ENCODE data around the gene EPHA5.

The EPHA5 gene

GRCh38 chr4:65580551-65580950 lies 89.7 kb downstream of the EPHA5 start:
- no peaks in the 10 kb centered on the region for H3K79me2 ChIP-seq (ENCODE audit: control insufficient read depth, insufficient read depth, low read length, unreplicated experiment)
- no peaks in the 10 kb centered on the region for H3K36me3 ChIP-seq (ENCODE audit: insufficient read depth, low read length)
- no peak overlapping the region for H3K4me3 ChIP-seq (ENCODE audit: low read depth, low read length)
- H3K27ac ChIP-seq (ENCODE audit: low read depth, low read length): no peak overlapping the region
- no peaks in the 10 kb centered on the region for H3K27me3 ChIP-seq (ENCODE audit: insufficient read depth, low read length)
- no peaks in the 10 kb centered on the region for H3K4me1 ChIP-seq (ENCODE audit: control insufficient read depth, insufficient read depth, low read length, unreplicated experiment)
- H2AFZ ChIP-seq (ENCODE audit: low read length, unreplicated experiment): no peak overlapping the region

GRCh38 chr4:65566473-65566872 lies 103.8 kb downstream of the EPHA5 start:
- H3K36me3 ChIP-seq (ENCODE audit: insufficient read depth, low read length): no peaks in the 10 kb centered on the region
- no peak overlapping the region for H2AFZ ChIP-seq (ENCODE audit: low read length, unreplicated experiment)
- no peaks in the 10 kb centered on the region for H3K27me3 ChIP-seq (ENCODE audit: insufficient read depth, low read length)
- H3K79me2 ChIP-seq (ENCODE audit: control insufficient read depth, insufficient read depth, low read length, unreplicated experiment): no peaks in the 10 kb centered on the region
- no peak overlapping the region for H3K4me3 ChIP-seq (ENCODE audit: low read depth, low read length)
- no peaks in the 10 kb centered on the region for H3K4me1 ChIP-seq (ENCODE audit: control insufficient read depth, insufficient read depth, low read length, unreplicated experiment)
- no peak overlapping the region for H3K27ac ChIP-seq (ENCODE audit: low read depth, low read length)

GRCh38 chr4:65561164-65561563 lies 109.1 kb downstream of the EPHA5 start:
- H3K79me2 ChIP-seq (ENCODE audit: control insufficient read depth, insufficient read depth, low read length, unreplicated experiment): no peaks in the 10 kb centered on the region
- no peaks in the 10 kb centered on the region for H3K27me3 ChIP-seq (ENCODE audit: insufficient read depth, low read length)
- H2AFZ ChIP-seq (ENCODE audit: low read length, unreplicated experiment): no peak overlapping the region
- H3K27ac ChIP-seq (ENCODE audit: low read depth, low read length): no peak overlapping the region
- H3K4me3 ChIP-seq (ENCODE audit: low read depth, low read length): no peak overlapping the region
- H3K36me3 ChIP-seq (ENCODE audit: insufficient read depth, low read length): no peaks in the 10 kb centered on the region
- no peaks in the 10 kb centered on the region for H3K4me1 ChIP-seq (ENCODE audit: control insufficient read depth, insufficient read depth, low read length, unreplicated experiment)

GRCh38 chr4:65559270-65559669 lies 111.0 kb downstream of the EPHA5 start:
- no peaks in the 10 kb centered on the region for H3K36me3 ChIP-seq (ENCODE audit: insufficient read depth, low read length)
- no peak overlapping the region for H3K27ac ChIP-seq (ENCODE audit: low read depth, low read length)
- no peak overlapping the region for H2AFZ ChIP-seq (ENCODE audit: low read length, unreplicated experiment)
- H3K4me1 ChIP-seq (ENCODE audit: control insufficient read depth, insufficient read depth, low read length, unreplicated experiment): no peaks in the 10 kb centered on the region
- no peaks in the 10 kb centered on the region for H3K27me3 ChIP-seq (ENCODE audit: insufficient read depth, low read length)
- no peaks in the 10 kb centered on the region for H3K79me2 ChIP-seq (ENCODE audit: control insufficient read depth, insufficient read depth, low read length, unreplicated experiment)
- H3K4me3 ChIP-seq (ENCODE audit: low read depth, low read length): no peak overlapping the region

GRCh38 chr4:65552057-65552456 lies 118.2 kb downstream of the EPHA5 start:
- H3K27ac ChIP-seq (ENCODE audit: low read depth, low read length): no peak overlapping the region
- no peaks in the 10 kb centered on the region for H3K4me1 ChIP-seq (ENCODE audit: control insufficient read depth, insufficient read depth, low read length, unreplicated experiment)
- H2AFZ ChIP-seq (ENCODE audit: low read length, unreplicated experiment): peak overlapping the region; percentile 23
- no peaks in the 10 kb centered on the region for H3K36me3 ChIP-seq (ENCODE audit: insufficient read depth, low read length)
- H3K4me3 ChIP-seq (ENCODE audit: low read depth, low read length): no peak overlapping the region
- H3K79me2 ChIP-seq (ENCODE audit: control insufficient read depth, insufficient read depth, low read length, unreplicated experiment): no peaks in the 10 kb centered on the region
- H3K27me3 ChIP-seq (ENCODE audit: insufficient read depth, low read length): no peaks in the 10 kb centered on the region

- Histone ChIP-seq H3K79me2 (ENCODE audit: control insufficient read depth, insufficient read depth, low read length, unreplicated experiment) (no peaks in the 10 kb centered on the region), H3K36me3 (ENCODE audit: insufficient read depth, low read length) (no peaks in the 10 kb centered on the region), H3K27me3 (ENCODE audit: insufficient read depth, low read length) (no peaks in the 10 kb centered on the region), H3K27ac (ENCODE audit: low read depth, low read length) (no peak overlapping the region), H2AFZ (ENCODE audit: low read length, unreplicated experiment) (no peak overlapping the region), H3K4me1 (ENCODE audit: control insufficient read depth, insufficient read depth, low read length, unreplicated experiment) (no peaks in the 10 kb centered on the region), H3K4me3 (ENCODE audit: low read depth, low read length) (no peak overlapping the region)
These were observed 119.8 kb downstream of the EPHA5 start for GRCh38 chr4:65550500-65550899.

- Histone ChIP-seq H2AFZ (ENCODE audit: low read length, unreplicated experiment) (no peak overlapping the region), H3K27ac (ENCODE audit: low read depth, low read length) (no peak overlapping the region), H3K4me3 (ENCODE audit: low read depth, low read length) (no peak overlapping the region), H3K36me3 (ENCODE audit: insufficient read depth, low read length) (no peaks in the 10 kb centered on the region), H3K4me1 (ENCODE audit: control insufficient read depth, insufficient read depth, low read length, unreplicated experiment) (no peaks in the 10 kb centered on the region), H3K79me2 (ENCODE audit: control insufficient read depth, insufficient read depth, low read length, unreplicated experiment) (no peaks in the 10 kb centered on the region), H3K27me3 (ENCODE audit: insufficient read depth, low read length) (no peaks in the 10 kb centered on the region)
These were observed 123.3 kb downstream of the EPHA5 start for GRCh38 chr4:65546882-65547416.

GRCh38 chr4:65538571-65538970 lies 131.7 kb downstream of the EPHA5 start:
- no peak overlapping the region for H3K27ac ChIP-seq (ENCODE audit: low read depth, low read length)
- H3K36me3 ChIP-seq (ENCODE audit: insufficient read depth, low read length): no peaks in the 10 kb centered on the region
- no peaks in the 10 kb centered on the region for H3K27me3 ChIP-seq (ENCODE audit: insufficient read depth, low read length)
- peak overlapping the region; percentile 44 for H2AFZ ChIP-seq (ENCODE audit: low read length, unreplicated experiment)
- no peak overlapping the region for H3K4me3 ChIP-seq (ENCODE audit: low read depth, low read length)
- H3K4me1 ChIP-seq (ENCODE audit: control insufficient read depth, insufficient read depth, low read length, unreplicated experiment): peaks cover 7% of the 10 kb centered on the region
- H3K79me2 ChIP-seq (ENCODE audit: control insufficient read depth, insufficient read depth, low read length, unreplicated experiment): no peaks in the 10 kb centered on the region

- Histone ChIP-seq H3K4me3 (ENCODE audit: low read depth, low read length) (no peak overlapping the region), H3K27me3 (ENCODE audit: insufficient read depth, low read length) (no peaks in the 10 kb centered on the region), H2AFZ (ENCODE audit: low read length, unreplicated experiment) (peak overlapping the region; percentile 12), H3K79me2 (ENCODE audit: control insufficient read depth, insufficient read depth, low read length, unreplicated experiment) (no peaks in the 10 kb centered on the region), H3K4me1 (ENCODE audit: control insufficient read depth, insufficient read depth, low read length, unreplicated experiment) (peaks cover 7% of the 10 kb centered on the region), H3K36me3 (ENCODE audit: insufficient read depth, low read length) (no peaks in the 10 kb centered on the region), H3K27ac (ENCODE audit: low read depth, low read length) (no peak overlapping the region)
These were observed 135.2 kb downstream of the EPHA5 start for GRCh38 chr4:65535113-65535512.

- Histone ChIP-seq H3K36me3 (ENCODE audit: insufficient read depth, low read length) (no peaks in the 10 kb centered on the region), H3K27me3 (ENCODE audit: insufficient read depth, low read length) (peaks cover 5% of the 10 kb centered on the region), H2AFZ (ENCODE audit: low read length, unreplicated experiment) (no peak overlapping the region), H3K4me1 (ENCODE audit: control insufficient read depth, insufficient read depth, low read length, unreplicated experiment) (no peaks in the 10 kb centered on the region), H3K27ac (ENCODE audit: low read depth, low read length) (no peak overlapping the region), H3K4me3 (ENCODE audit: low read depth, low read length) (no peak overlapping the region), H3K79me2 (ENCODE audit: control insufficient read depth, insufficient read depth, low read length, unreplicated experiment) (no peaks in the 10 kb centered on the region)
These were observed 148.6 kb downstream of the EPHA5 start for GRCh38 chr4:65521666-65522065.

- no peak overlapping the region for H3K4me3 ChIP-seq (ENCODE audit: low read depth, low read length)
- peaks cover 19% of the 10 kb centered on the region for H3K4me1 ChIP-seq (ENCODE audit: control insufficient read depth, insufficient read depth, low read length, unreplicated experiment)
- H3K79me2 ChIP-seq (ENCODE audit: control insufficient read depth, insufficient read depth, low read length, unreplicated experiment): no peaks in the 10 kb centered on the region
- H3K27ac ChIP-seq (ENCODE audit: low read depth, low read length): no peak overlapping the region
- H3K27me3 ChIP-seq (ENCODE audit: insufficient read depth, low read length): no peaks in the 10 kb centered on the region
- no peak overlapping the region for H2AFZ ChIP-seq (ENCODE audit: low read length, unreplicated experiment)
- no peaks in the 10 kb centered on the region for H3K36me3 ChIP-seq (ENCODE audit: insufficient read depth, low read length)
These were observed 154.6 kb downstream of the EPHA5 start for GRCh38 chr4:65515646-65516045.
